Dermis lymphatic vessel endothelial cell (primary cell): ENCODE data around the gene NTHL1. TPM values are rescaled to one million over a fixed set of nuclear protein-coding genes. Genes with fewer than 3 reads are reported as not detected.

Experiments used
- total RNA-seq: library from RNA; depleted of rRNA; stranded (reverse); fragments of >200 nt; gene quantifications from 2 replicates; pipeline ENCODE4 v1.2.1, GENCODE V29; 2014

The NTHL1 gene
- 25.9 and 29.7 TPM in 2 replicates for total RNA-seq

GRCh38 chr16:2047330-2048115, at the start of gene NTHL1, which contains the start of gene TSC2:
Gene NTHL1, minus strand, starts transcription at chr16:2047834. Its CDS starts 11 bp downstream, at chr16:2047823.
Gene TSC2, plus strand, starts transcription at chr16:2047985. Its CDS starts 631 bp downstream, at chr16:2048616.

DNA sequence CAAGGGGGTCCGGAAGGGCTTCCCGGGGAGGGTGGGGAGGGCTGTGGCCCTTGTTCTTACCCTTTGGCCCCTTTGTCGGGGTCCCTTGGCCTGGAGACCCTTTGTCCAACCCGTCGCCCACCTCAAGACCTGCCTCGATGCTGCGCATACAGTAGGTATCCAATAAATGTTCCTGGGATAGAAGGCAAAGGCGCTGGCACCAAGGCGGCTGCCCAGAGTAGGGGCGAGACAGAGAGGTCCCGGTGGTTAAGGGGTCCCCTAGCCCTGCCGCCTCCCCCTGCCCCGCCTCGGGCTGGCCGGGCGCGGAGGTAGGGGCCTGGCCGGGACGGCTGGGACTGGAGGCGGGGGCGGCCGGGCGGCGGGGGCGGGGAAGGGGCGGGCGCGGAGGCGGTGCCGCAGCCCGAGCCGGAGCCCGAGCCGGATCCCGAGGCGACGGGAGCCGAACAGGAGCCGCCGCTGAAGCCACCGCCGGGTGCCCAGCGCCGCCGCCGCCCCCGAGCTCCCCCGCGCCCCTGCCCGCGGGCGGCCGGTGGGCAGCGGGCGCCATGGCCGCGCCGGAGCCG, 21.1 kb downstream of the NTHL1 start, which contains the start of gene NHERF2:
Gene NHERF2 (plus strand): TSS at position 442 of the 563 bp plus-strand sequence. CDS start 104 bp downstream, at position 546.

GRCh38 chr16:2019518-2019920, 28.1 kb downstream of the NTHL1 start, which contains the start of gene NPW:
Gene NPW, plus strand, starts transcription at chr16:2019785.

GRCh38 chr16:2009791-2010510, 37.7 kb downstream of the NTHL1 start, which contains the start of gene ZNF598:
Gene ZNF598, minus strand, starts transcription at chr16:2009821.

Other genes starting within 250 kb of the NTHL1 start
- gene HAGH, start 221.0 kb downstream of the NTHL1 start, total RNA-seq: 41.3 and 78.7 TPM in 2 replicates
- gene FAHD1, start 220.6 kb downstream of the NTHL1 start, total RNA-seq: 54.5 and 67.1 TPM in 2 replicates
- not detected in 2 replicates for gene MEIOB, start 175.7 kb downstream of the NTHL1 start, total RNA-seq
- not detected in 2 replicates for gene HS3ST6, start 129.4 kb downstream of the NTHL1 start, total RNA-seq
- 8.4 and 11.8 TPM in 2 replicates for gene MSRB1, start 104.6 kb downstream of the NTHL1 start, total RNA-seq
- gene RPL3L, start 93.1 kb downstream of the NTHL1 start, total RNA-seq: not detected in 2 replicates
- 122 and 128 TPM in 2 replicates for gene NDUFB10, start 88.3 kb downstream of the NTHL1 start, total RNA-seq
- 3,346 and 3,366 TPM in 2 replicates for gene RPS2, start 83.0 kb downstream of the NTHL1 start, total RNA-seq
- not detected in 2 replicates for gene RNF151, start 81.0 kb downstream of the NTHL1 start, total RNA-seq
- gene TBL3, start 75.8 kb downstream of the NTHL1 start, total RNA-seq: 21.0 and 27.2 TPM in 2 replicates
- gene NOXO1, start 66.4 kb downstream of the NTHL1 start, total RNA-seq: 0.09 and 0.11 TPM in 2 replicates
- 8.9 and 9.1 TPM in 2 replicates for gene GFER, start 63.6 kb downstream of the NTHL1 start, total RNA-seq
- gene SYNGR3, start 57.9 kb downstream of the NTHL1 start, total RNA-seq: 1.2 and 2.2 TPM in 2 replicates
- 8.1 and 8.8 TPM in 2 replicates for gene ZNF598, start 38.0 kb downstream of the NTHL1 start, total RNA-seq
- gene NPW, start 28.0 kb downstream of the NTHL1 start, total RNA-seq: 0.43 and 0.52 TPM in 2 replicates
- gene NHERF2, start 20.9 kb downstream of the NTHL1 start, total RNA-seq: 40.3 and 40.6 TPM in 2 replicates
- 27.5 and 28.2 TPM in 2 replicates for gene TSC2, start 151 bp upstream of the NTHL1 start, total RNA-seq
- gene PKD1, start 88.1 kb upstream of the NTHL1 start, total RNA-seq: 18.9 and 20.3 TPM in 2 replicates
- gene RAB26, start 100.8 kb upstream of the NTHL1 start, total RNA-seq: 0.26 and 0.65 TPM in 2 replicates
- 54.2 and 60.4 TPM in 2 replicates for gene TRAF7, start 107.9 kb upstream of the NTHL1 start, total RNA-seq
- gene CASKIN1, start 148.8 kb upstream of the NTHL1 start, total RNA-seq: 0.17 and 0.43 TPM in 2 replicates
- 10.6 and 10.7 TPM in 2 replicates for gene MLST8, start 157.6 kb upstream of the NTHL1 start, total RNA-seq
- gene BRICD5, start 163.0 kb upstream of the NTHL1 start, total RNA-seq: 1.1 and 1.7 TPM in 2 replicates
- 5.9 and 9.1 TPM in 2 replicates for gene PGP, start 167.0 kb upstream of the NTHL1 start, total RNA-seq
- gene E4F1, start 175.8 kb upstream of the NTHL1 start, total RNA-seq: 20.9 and 22.1 TPM in 2 replicates
- 0.22 and 0.26 TPM in 2 replicates for gene DNASE1L2, start 188.6 kb upstream of the NTHL1 start, total RNA-seq
- gene ECI1, start 203.8 kb upstream of the NTHL1 start, total RNA-seq: 27.7 and 31.9 TPM in 2 replicates
- gene RNPS1, start 220.3 kb upstream of the NTHL1 start, total RNA-seq: 29.7 and 44.9 TPM in 2 replicates